NT2/D1 (cell line): ENCODE measurements around the gene RSPH3.

Source experiments
- SUZ12 ChIP-seq: IDR thresholded peaks from 2 replicates; pipeline ENCODE4 v1.6.1; 2011; ENCODE audit not compliant: insufficient read length, insufficient read depth; ENCODE audit errors: extremely low read depth
- ZNF274 ChIP-seq: IDR thresholded peaks from 2 replicates; pipeline ENCODE4 v1.6.1; 2011; ENCODE audit warnings: mild to moderate bottlenecking, low read depth, low read length

GRCh38 chr6:159002432-159003155, 2.6 kb upstream of the RSPH3 start:
- TF ChIP-seq SUZ12, result no peak
- no peak for TF ChIP-seq ZNF274
